Stimulated activated CD4-positive, alpha-beta T cell treated with anti-CD3 and anti-CD28 coated beads, TNF-alpha, amount 100 ng/mL, for 4 hours (primary cell): Measurements from ENCODE around the gene DAB2IP.

Experiments
- DNase-seq, 3 experiments: peaks; one replicate each; pipeline ENCODE4 v3.0.0-alpha.2; 2020; ENCODE audit warnings: low read depth in 3 of 3

The DAB2IP gene

GRCh38 chr9:121743441-121744001 is 92.1 kb downstream of the DAB2IP start:
- DNase-seq = no peak

DNA sequence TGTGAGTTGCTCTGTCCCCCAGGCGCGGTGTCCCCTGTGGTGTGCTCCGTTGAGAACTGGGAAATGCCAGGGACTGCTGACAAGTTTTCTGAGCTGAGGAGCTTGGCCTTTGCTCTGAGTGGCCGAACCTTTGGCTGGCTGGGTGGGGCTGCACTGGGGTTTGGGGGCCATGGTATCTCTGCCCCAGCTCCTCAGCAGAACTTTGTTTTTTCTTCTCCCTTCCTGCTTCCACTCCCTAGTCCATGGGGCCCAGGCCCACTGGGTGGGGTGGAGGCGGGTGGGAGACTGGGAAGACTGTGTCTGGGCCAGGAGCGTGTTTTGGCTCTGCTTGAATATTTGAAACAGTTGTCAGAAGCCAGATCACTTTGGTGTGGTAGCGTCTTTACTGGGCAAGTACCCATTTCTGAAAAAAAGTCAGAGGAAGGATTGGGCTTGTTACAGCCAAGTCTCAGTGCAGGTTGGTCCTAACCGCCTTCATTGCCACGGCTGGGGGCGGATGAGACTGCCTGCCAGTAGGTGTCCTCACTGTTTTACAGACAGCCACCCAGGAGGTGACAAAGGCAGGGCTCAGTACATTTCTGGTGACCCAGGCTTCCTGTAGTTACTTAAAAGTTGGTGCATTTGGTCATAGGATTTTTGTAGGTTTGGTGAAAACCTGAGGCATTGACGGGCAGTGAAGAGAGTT is 92.7 kb downstream of the DAB2IP start:
- no peak for DNase-seq

GRCh38 chr9:121744687-121745395 is 93.4 kb downstream of the DAB2IP start:
- no peak for DNase-seq

DNA sequence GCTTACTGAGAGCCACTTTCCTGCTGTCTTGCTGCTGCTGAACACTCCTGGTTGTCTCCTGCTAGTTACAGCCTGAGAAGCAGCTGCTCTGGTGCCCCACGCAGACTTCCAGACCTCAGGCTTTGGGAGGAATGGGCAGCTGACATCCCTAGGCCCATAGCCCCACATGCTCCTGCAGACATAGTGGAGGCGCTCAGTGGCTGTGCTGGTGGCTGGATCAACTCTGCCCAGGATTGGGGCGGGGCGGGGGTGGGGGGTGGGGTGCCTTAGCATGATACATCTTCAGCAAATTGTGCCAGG is 93.9 kb downstream of the DAB2IP start:
- no peak for DNase-seq

GRCh38 chr9:121746411-121746810 is 95.0 kb downstream of the DAB2IP start:
- DNase-seq = no peak

- no peak for DNase-seq
Observed at GRCh38 chr9:121746866-121747265, 95.4 kb downstream of the DAB2IP start.

GRCh38 chr9:121748074-121748473 is 96.6 kb downstream of the DAB2IP start:
- no peak for DNase-seq

DNA sequence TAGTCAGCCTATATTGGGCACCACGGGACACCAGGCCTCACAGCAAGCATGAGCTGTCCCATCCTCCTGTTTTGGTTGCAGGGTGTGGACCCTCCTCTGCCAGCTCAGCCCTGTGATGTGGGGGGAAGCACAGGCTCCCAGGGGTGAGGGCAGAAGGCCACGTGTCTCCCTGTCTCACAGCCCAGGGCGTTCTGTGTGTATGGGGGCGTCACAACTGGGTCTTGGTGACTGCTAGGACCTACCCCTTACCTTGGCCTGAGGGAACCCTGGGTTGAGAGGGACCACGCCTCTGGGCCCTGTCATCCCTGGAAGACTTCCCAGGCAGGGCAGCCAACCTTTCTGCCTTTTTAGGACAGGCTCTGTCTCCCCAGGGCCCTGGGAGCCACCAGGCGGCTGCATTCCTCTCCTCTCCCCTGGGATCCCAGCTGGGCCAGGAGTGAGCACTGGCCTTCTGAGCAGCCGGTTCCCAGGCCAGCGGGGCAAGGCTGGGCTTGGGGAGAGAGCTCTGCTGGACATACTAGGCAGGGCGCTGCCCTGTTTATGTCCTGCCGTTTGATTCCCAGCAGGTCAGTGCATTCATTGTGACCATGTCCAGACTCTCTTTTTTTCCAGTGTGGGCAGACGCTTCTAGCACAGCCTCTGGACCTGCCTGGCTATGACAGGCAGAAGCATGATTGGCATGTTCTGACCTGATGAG is 97.4 kb downstream of the DAB2IP start:
- DNase-seq = no peak

GRCh38 chr9:121749614-121750013 is 98.2 kb downstream of the DAB2IP start:
- no peak for DNase-seq

DNA sequence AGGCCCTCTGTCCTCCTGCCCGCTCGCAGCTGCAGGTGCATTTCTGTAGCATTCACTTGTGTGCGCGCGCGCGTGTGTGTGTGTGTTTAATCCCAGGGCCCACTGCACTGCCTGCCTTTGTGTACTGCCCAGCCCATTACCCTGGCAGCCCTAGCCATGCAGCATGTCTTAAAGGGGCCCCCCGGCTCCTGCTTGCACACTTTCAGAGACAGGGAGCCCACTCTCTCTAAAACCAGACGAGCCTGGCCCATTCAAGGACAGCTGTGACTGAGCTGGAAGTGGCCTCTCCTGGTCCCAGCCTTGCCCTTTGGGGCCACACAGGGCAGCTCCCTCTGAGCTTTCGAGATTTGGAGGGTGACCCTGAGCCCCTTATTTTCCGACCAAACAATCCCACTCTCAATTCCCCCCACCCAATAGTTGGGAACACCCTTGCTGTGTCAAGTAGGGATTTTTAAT is 98.9 kb downstream of the DAB2IP start:
- DNase-seq = no peak

GRCh38 chr9:121750715-121751623 is 99.5 kb downstream of the DAB2IP start:
- DNase-seq = no peak

DNA sequence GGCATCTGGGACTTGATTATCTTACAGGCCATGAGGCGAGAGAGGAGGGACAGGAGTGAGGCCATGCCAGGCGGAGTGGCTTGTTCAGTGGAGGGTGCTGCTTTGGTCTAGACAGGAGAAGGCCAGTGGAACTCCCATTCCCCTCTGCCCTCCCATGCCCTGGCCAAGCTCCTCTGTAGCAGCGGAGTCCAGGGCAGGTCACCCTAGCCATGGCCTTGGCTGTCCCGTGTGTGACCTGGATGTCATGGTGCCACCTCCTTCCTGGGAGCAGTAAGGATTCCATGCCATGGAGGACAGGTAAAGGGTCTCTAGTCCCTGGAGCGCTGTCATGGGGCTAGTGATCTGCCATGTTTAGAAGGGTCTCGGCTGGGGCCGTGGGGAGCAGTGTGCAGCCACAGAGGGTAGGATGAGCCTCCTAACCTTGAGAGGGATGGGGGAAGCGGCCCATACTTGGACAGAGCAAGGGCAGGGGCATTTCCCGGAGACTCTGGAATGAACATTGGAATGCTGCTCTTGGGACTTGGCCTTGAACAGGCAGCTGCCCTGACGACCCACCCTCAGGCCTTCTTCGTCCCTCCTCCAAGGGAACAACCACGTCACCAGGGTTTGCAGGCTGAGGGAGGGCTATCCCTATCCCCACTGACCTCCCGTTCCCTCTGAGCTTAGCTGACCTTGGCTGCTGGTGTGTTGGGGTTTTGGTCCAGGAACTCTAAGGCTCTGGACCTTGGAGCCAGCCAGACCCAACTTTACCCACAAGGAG is 100.4 kb downstream of the DAB2IP start:
- no peak for DNase-seq

DNA sequence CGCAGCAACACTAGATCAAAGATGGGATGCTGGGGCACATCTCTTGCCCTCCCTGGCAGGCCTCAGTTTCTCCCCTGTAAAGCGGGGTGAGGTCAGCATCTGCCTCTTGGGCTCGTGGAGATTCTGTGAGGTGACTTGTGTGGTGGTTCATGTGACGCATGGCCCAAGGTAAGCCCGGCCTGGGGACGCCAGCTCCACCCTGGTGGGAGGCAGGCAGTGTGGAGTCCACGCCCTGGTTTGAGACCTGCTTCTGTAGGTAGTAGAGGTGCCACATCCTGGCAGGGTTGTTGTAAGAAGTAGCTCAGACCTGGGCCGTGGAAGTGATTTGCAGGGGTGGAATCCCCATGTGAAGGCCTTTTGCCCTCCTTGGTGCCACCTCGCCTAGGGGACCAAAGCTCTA is 101.5 kb downstream of the DAB2IP start:
- no peak for DNase-seq

DNA sequence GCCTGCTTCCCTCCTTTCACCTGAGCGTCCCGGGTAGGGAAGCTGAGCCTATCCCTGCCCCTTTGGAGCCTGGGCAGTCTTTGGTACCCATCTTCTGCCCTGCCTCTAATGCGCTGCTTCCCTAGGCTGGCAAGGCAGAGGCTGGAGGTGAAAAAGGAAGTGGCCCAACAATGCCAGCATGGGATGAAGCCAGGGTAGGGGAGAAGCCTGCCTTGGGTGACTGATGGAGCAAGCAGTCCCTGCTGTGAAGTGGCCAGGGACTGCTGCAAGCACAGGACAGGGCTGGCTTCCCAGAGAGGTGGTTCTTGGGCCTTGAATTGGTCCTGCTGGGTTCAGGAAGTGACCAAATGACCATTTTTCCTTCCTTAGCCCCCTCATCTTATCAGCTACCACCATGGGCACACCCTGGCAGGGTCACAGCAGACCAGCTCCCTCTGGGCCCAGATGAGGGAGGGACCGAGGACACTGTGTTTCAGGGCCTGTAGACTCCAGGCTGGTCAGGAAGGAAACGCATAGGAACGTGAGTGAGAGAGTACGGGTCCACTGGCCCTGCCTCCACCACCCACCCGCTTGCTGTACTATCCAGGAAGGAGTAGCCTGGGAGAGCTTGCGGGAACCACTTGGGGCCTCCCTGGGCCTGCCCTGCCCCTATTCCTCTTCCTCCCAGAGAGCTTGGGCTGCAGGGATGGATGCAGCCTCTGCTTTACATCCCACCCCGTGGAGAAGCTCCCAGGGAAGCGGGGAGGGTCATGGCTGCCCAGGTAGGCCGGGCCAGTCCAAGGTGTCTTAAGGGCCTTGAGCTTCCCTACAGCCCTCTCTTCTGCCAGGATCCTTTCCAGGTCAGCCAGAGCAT is 102.6 kb downstream of the DAB2IP start:
- DNase-seq = no peak

DNA sequence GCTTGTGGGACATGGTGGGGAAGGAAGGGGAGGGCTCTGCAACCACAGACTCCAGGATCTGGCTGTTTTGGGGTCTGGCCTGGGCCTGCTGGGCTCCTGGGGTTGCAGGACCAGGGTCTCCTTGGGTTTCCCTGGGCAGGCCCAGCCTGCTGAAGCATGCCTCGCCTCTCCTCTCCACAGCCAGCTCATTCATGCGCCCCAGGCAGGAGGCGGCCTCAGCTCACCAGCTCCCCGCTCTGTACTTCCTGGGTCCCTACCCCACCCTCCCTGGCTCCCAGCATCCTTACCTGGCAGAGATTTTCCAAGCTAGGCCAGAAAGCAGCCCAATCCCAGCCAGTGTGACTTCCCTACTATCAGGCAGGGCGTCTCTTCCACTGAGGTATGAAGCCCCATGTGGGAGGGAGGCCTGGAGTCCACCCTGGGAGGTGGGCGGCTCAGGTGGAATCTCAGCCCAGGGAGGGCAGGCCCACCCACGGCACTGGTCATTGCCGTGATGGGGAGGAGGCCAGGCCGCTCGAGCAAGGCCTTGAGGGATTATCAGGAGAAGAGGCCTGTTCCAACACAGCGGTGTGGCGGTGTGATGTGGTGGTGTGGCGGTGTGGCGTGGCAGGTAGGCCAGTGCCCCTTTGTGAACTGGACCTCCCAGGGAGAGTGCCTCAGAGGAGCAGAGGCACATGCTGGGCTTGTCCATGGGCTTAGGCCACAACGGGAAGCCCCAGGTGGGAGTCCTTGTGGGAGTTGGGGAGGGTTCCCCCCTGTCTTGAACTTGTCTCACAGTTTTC is 103.4 kb downstream of the DAB2IP start:
- no peak for DNase-seq

DNA sequence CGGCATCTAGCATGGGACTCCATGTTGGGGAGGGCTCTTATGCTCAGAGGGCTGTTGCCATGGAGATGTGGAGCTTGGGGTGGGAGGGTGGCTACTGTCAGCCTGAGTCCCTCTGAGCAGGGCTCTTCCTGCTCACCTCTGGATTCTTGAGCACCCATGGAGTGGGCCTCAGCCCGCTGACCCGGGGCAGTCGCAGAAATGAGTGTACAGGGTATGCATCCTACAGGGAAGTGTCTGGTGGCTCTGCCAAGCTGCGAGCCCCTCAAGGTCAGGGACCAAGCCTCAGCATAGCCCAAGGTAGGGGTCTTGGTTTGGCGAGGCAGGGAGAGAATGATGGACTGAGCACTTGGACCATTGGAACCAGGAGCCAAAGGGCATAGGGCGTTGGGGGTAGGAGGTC is 104.1 kb downstream of the DAB2IP start:
- DNase-seq = no peak

GRCh38 chr9:121756474-121757280 is 105.2 kb downstream of the DAB2IP start:
- no peak for DNase-seq

- no peak for DNase-seq
Observed at GRCh38 chr9:121757281-121757585, 105.8 kb downstream of the DAB2IP start.

GRCh38 chr9:121758693-121759092 is 107.3 kb downstream of the DAB2IP start:
- DNase-seq = no peak
